HEK293T (cell line): ENCODE measurements around the gene RNF220.

ENCODE experiments used
- ARNT ChIP-seq: fragments of 450-650 bp; IDR thresholded peaks from 2 replicates; pipeline ENCODE4 v1.6.1; 2017; ENCODE audit warnings: mild to moderate bottlenecking
- ELF4 ChIP-seq: fragments of 450-650 bp; IDR thresholded peaks from 2 replicates; pipeline ENCODE4 v1.6.1; 2017; ENCODE audit warnings: antibody characterized with exemption
- HDGF ChIP-seq: fragments of 450-650 bp; IDR thresholded peaks from 2 replicates; pipeline ENCODE4 v1.6.1; 2017; ENCODE audit warnings: antibody characterized with exemption, borderline replicate concordance
- L3MBTL2 ChIP-seq: fragments of 450-650 bp; conservative IDR thresholded peaks from 2 replicates; pipeline ENCODE4 v1.6.1; 2016; ENCODE audit warnings: mild to moderate bottlenecking
- NFRKB ChIP-seq: fragments of 450-650 bp; IDR thresholded peaks from 2 replicates; pipeline ENCODE4 v1.6.1; 2016; ENCODE audit warnings: mild to moderate bottlenecking, moderate library complexity
- SP1 ChIP-seq: fragments of 450-650 bp; IDR thresholded peaks from 2 replicates; pipeline ENCODE4 v1.6.1; 2017
- SUZ12 ChIP-seq: fragments of 450-650 bp; IDR thresholded peaks from 2 replicates; pipeline ENCODE4 v1.6.1; 2016; ENCODE audit warnings: mild to moderate bottlenecking
- TARDBP ChIP-seq: fragments of 450-650 bp; IDR thresholded peaks from 2 replicates; pipeline ENCODE4 v1.6.1; 2016
- ZNF384 ChIP-seq: fragments of 450-650 bp; IDR thresholded peaks from 2 replicates; pipeline ENCODE4 v1.6.1; 2016

DNA sequence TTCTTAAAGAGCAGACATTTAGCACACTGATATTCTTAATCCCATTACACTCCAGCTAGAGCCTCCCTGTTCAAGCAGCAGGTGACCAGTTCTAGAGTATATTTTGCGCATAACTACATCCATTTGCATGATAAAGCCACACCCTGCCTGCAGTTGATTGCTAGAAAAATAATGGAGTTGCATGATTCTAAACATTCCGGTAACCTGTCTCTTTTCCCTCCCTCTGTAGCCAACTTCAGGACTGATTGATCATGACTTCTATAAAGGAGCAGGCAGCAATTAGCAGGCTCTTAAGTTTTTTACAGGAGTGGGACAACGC is 284.4 kb downstream of the RNF220 start:
- no peak for TF ChIP-seq TARDBP
- no peak for TF ChIP-seq SUZ12
- no peak for TF ChIP-seq ZNF384
- TF ChIP-seq NFRKB = no peak
- no peak for TF ChIP-seq ARNT
- no peak for TF ChIP-seq L3MBTL2
- TF ChIP-seq HDGF = no peak
- no peak for TF ChIP-seq ELF4
- TF ChIP-seq SP1 = no peak
